HepG2 (cell line): Measurements from ENCODE around the gene MAPK8IP3. TPM values are rescaled to one million over a fixed set of nuclear protein-coding genes. Genes with fewer than 3 reads are reported as not detected.
A peak's percentile ranks its signal among the peaks of the same experiment; 100 is the strongest.

Source experiments
- ATF7 ChIP-seq, 2 experiments: fragments of 450-650 bp in 1 of 2; sonication (generic) in 1 of 2; formaldehyde crosslinking in 1 of 2; IDR thresholded peaks; 2 replicates each; pipeline versions ENCODE4 v1.4.0 to v1.6.1; 2016 to 2020; ENCODE audit warnings: antibody characterized with exemption in 1 of 2, mild to moderate bottlenecking in 1 of 2, missing genetic modification reagents in 1 of 2
- HMG20A ChIP-seq: IDR thresholded peaks from 2 replicates; pipeline ENCODE4 v1.6.1; 2016; ENCODE audit warnings: borderline replicate concordance
- MED1 ChIP-seq: sonication (generic); formaldehyde crosslinking; IDR thresholded peaks from 2 replicates; pipeline ENCODE4 v1.4.0; 2020; ENCODE audit warnings: missing genetic modification reagents
- MIER3 ChIP-seq: IDR thresholded peaks from 2 replicates; pipeline ENCODE4 v1.6.1; 2016; ENCODE audit warnings: missing compliant biosample characterization, borderline replicate concordance
- MYC ChIP-seq: sonication (generic); formaldehyde crosslinking; IDR thresholded peaks from 2 replicates; pipeline ENCODE4 v1.9.0; 2021; ENCODE audit warnings: missing genetic modification reagents, borderline replicate concordance
- NPAS2 ChIP-seq: sonication (generic); formaldehyde crosslinking; IDR thresholded peaks from 2 replicates; pipeline ENCODE4 v1.8.0; 2022; ENCODE audit warnings: mild to moderate bottlenecking, missing genetic modification reagents, borderline replicate concordance
- SALL2 ChIP-seq: sonication (generic); formaldehyde crosslinking; IDR thresholded peaks from 2 replicates; pipeline ENCODE4 v1.8.1; 2023; ENCODE audit warnings: mild to moderate bottlenecking, missing genetic modification reagents, inconsistent platforms
- THAP11 ChIP-seq: IDR thresholded peaks from 2 replicates; pipeline ENCODE4 v1.6.1; 2016; ENCODE audit warnings: missing biosample characterization, missing genetic modification reagents
- YEATS4 ChIP-seq: sonication (generic); formaldehyde crosslinking; IDR thresholded peaks from 2 replicates; pipeline ENCODE4 v1.4.0; 2020; ENCODE audit warnings: missing genetic modification reagents, borderline replicate concordance
- ZNF230 ChIP-seq: sonication (generic); formaldehyde crosslinking; IDR thresholded peaks from 2 replicates; pipeline ENCODE4 v1.4.0; 2020; ENCODE audit warnings: mild to moderate bottlenecking, missing genetic modification reagents
- ZNF350 ChIP-seq: sonication (generic); formaldehyde crosslinking; IDR thresholded peaks from 2 replicates; pipeline ENCODE4 v1.4.0; 2020; ENCODE audit warnings: mild to moderate bottlenecking, low read depth, missing genetic modification reagents, borderline replicate concordance
- ZNF609 ChIP-seq: sonication (generic); formaldehyde crosslinking; IDR thresholded peaks from 2 replicates; pipeline ENCODE4 v1.4.0; 2020; ENCODE audit warnings: mild to moderate bottlenecking, missing genetic modification reagents, borderline replicate concordance
- ZNF790 ChIP-seq: sonication (generic); formaldehyde crosslinking; IDR thresholded peaks from 2 replicates; pipeline ENCODE4 v1.8.0; 2022; ENCODE audit warnings: missing genetic modification reagents, mild to moderate bottlenecking, borderline replicate concordance
- polyA plus RNA-seq, 8 experiments: library from polyadenylated mRNA; depleted of rRNA in 3 of 8; stranded (reverse) in 7 of 8; unstranded in 1 of 8; fragments of >200 nt; fragmentation: Illumina TruSeq in 4 of 8; extraction: Trizol in 4 of 8; gene quantifications; 2 replicates each; pipeline versions ENCODE4 v1.2.1 to v1.2.3, GENCODE V29; 2011 to 2016; ENCODE audit warnings: low read depth in 4 of 8, missing spikeins in 1 of 8, mixed read lengths in 1 of 8; ENCODE audit not compliant: insufficient read depth in 1 of 8
- total RNA-seq, 5 experiments: library from RNA; depleted of rRNA; stranded (reverse); fragments of >200 nt; fragmentation: Illumina TruSeq; extraction: Trizol; gene quantifications; 2 replicates each; pipeline ENCODE4 v1.2.3, GENCODE V29; 2016; ENCODE audit warnings: low read depth in 1 of 5
- TF ChIP-seq, protein P1 (sequence below): IDR thresholded peaks from 2 replicates; pipeline ENCODE4 v1.6.1; 2016
- TF ChIP-seq, protein P2 (sequence below): sonication (generic); formaldehyde crosslinking; IDR thresholded peaks from 2 replicates; pipeline ENCODE4 v1.5.0; 2020; ENCODE audit warnings: mild to moderate bottlenecking, missing genetic modification reagents, borderline replicate concordance
- TF ChIP-seq, protein P3 (sequence below): IDR thresholded peaks from 2 replicates; pipeline ENCODE4 v1.6.1; 2012; ENCODE audit warnings: inconsistent platforms

Gene MAPK8IP3
- total and polyA plus RNA-seq, 2 of the 13 experiments (the other 11 are each of a cell fraction or from before 2014, with no cell fraction given): 25.1 to 41.7 TPM

- TF ChIP-seq ATF7 (IDR thresholded peaks at IDR 0.05): no peak
- 0 out of 2 replicates have a peak, but pooled peaks have one; percentile 52 for TF ChIP-seq ATF7 (CRISPR knock-in tag; IDR thresholded peaks at IDR 0.05)
- peak; percentile 34; the same call in 1 of the 2 replicates for TF ChIP-seq MED1 (CRISPR knock-in tag)
- TF ChIP-seq MYC: peak; percentile 40; the same call in 1 of the 2 replicates
- peak; percentile 59; the same call in 1 of the 2 replicates for TF ChIP-seq SALL2 (CRISPR knock-in tag)
- TF ChIP-seq HMG20A (CRISPR knock-in tag): peak; percentile 52; the same call in 1 of the 2 replicates
- peak; percentile 17; the same call in 1 of the 2 replicates for TF ChIP-seq YEATS4 (CRISPR knock-in tag)
- TF ChIP-seq ZNF790 (CRISPR knock-in tag): peak; percentile 40; the same call in 1 of the 2 replicates
- TF ChIP-seq, protein P1, sequence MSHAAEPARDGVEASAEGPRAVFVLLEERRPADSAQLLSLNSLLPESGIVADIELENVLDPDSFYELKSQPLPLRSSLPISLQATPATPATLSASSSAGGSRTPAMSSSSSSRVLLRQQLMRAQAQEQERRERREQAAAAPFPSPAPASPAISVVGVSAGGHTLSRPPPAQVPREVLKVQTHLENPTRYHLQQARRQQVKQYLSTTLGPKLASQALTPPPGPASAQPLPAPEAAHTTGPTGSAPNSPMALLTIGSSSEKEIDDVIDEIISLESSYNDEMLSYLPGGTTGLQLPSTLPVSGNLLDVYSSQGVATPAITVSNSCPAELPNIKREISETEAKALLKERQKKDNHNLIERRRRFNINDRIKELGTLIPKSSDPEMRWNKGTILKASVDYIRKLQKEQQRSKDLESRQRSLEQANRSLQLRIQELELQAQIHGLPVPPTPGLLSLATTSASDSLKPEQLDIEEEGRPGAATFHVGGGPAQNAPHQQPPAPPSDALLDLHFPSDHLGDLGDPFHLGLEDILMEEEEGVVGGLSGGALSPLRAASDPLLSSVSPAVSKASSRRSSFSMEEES (CRISPR knock-in tag): peak; percentile 69
- TF ChIP-seq ZNF350: peak; percentile 49; the same call in 1 of the 2 replicates
- TF ChIP-seq, protein P2, sequence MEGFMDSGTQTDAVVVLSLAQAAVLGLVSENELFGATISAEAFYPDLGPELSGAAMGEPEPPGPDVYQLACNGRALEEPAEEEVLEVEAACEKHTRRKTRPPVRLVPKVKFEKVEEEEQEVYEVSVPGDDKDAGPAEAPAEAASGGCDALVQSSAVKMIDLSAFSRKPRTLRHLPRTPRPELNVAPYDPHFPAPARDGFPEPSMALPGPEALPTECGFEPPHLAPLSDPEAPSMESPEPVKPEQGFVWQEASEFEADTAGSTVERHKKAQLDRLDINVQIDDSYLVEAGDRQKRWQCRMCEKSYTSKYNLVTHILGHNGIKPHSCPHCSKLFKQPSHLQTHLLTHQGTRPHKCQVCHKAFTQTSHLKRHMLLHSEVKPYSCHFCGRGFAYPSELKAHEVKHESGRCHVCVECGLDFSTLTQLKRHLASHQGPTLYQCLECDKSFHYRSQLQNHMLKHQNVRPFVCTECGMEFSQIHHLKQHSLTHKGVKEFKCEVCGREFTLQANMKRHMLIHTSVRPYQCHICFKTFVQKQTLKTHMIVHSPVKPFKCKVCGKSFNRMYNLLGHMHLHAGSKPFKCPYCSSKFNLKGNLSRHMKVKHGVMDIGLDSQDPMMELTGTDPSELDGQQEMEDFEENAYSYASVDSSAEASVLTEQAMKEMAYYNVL: peak; percentile 80
- 0 out of 2 replicates have a peak, but pooled peaks have one; percentile 23 for TF ChIP-seq NPAS2 (CRISPR knock-in tag)
- TF ChIP-seq, protein P3, sequence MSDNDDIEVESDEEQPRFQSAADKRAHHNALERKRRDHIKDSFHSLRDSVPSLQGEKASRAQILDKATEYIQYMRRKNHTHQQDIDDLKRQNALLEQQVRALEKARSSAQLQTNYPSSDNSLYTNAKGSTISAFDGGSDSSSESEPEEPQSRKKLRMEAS: peak; percentile 34; the same call in 1 of the 2 replicates
- peak; percentile 50; the same call in 1 of the 2 replicates for TF ChIP-seq THAP11 (CRISPR knock-in tag)
- TF ChIP-seq ZNF609 (CRISPR knock-in tag): peak; percentile 70
- TF ChIP-seq MIER3: peak; percentile 70; the same call in 1 of the 2 replicates
- 0 out of 2 replicates have a peak, but pooled peaks have one; percentile 22 for TF ChIP-seq ZNF230 (CRISPR knock-in tag)
Observed at GRCh38 chr16:1794221-1794871, 88.4 kb downstream of the MAPK8IP3 start (continued).
